Measurements from ENCODE around the gene PVALEF.

DNA sequence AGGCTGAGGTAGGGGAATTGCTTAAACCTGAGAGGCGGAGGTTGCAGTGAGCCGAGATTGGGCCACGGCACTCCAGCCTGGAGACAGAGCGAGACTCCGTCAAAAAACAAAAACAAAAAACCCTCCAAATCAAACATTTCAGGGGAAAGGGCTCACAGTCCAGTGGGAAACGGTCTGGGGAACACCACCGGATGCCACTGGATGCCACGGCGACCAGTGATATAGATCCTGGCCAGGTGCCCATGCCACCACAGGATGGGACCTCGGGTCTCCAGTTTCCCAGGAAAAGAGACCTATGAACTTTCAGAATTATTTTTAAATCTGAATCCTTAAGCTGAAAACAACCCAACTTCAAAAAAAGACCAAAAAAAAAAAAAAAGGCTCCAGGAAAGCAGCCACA lies 45.2 kb downstream of the PVALEF start:
- TF ChIP-seq, protein P1, sequence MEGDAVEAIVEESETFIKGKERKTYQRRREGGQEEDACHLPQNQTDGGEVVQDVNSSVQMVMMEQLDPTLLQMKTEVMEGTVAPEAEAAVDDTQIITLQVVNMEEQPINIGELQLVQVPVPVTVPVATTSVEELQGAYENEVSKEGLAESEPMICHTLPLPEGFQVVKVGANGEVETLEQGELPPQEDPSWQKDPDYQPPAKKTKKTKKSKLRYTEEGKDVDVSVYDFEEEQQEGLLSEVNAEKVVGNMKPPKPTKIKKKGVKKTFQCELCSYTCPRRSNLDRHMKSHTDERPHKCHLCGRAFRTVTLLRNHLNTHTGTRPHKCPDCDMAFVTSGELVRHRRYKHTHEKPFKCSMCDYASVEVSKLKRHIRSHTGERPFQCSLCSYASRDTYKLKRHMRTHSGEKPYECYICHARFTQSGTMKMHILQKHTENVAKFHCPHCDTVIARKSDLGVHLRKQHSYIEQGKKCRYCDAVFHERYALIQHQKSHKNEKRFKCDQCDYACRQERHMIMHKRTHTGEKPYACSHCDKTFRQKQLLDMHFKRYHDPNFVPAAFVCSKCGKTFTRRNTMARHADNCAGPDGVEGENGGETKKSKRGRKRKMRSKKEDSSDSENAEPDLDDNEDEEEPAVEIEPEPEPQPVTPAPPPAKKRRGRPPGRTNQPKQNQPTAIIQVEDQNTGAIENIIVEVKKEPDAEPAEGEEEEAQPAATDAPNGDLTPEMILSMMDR (IDR thresholded peaks at IDR 0.05), result no peak
- no peak for TF ChIP-seq POLR2A (IDR thresholded peaks at IDR 0.05)
- no peak for TF ChIP-seq EP300 (IDR thresholded peaks at IDR 0.05)
- no peak for TF ChIP-seq POLR2AphosphoS5 (IDR thresholded peaks at IDR 0.05)

All from gastroesophageal sphincter (tissue), 3 donors.